Hepatocyte (in vitro differentiated cells): ENCODE measurements around the gene ACTR8. TPM values are rescaled to one million over a fixed set of nuclear protein-coding genes. Genes with fewer than 3 reads are reported as not detected.

ENCODE experiments used
- DNase-seq: peaks from one replicate; pipeline ENCODE4 v3.0.0-alpha.2; 2016; ENCODE audit warnings: low spot score
- H2AFZ ChIP-seq: fragments of 200-600 bp; sonication (generic); 2 replicates; pipeline ENCODE4 v1.6.0; 2016; ENCODE audit warnings: antibody characterized with exemption, mild to moderate bottlenecking
- H3K27ac ChIP-seq: fragments of 200-600 bp; sonication (generic); 2 replicates; pipeline ENCODE4 v1.5.1; 2016; ENCODE audit warnings: mild to moderate bottlenecking
- H3K27me3 ChIP-seq: fragments of 200-600 bp; sonication (generic); 2 replicates; pipeline ENCODE4 v1.6.1; 2016
- H3K36me3 ChIP-seq: fragments of 200-600 bp; sonication (generic); replicated peaks from 2 replicates; pipeline ENCODE4 v1.5.1; 2016; ENCODE audit warnings: low read depth; ENCODE audit not compliant: insufficient read depth
- H3K4me1 ChIP-seq: fragments of 200-600 bp; sonication (generic); 2 replicates; pipeline ENCODE4 v1.5.1; 2016; ENCODE audit warnings: mild to moderate bottlenecking, moderate library complexity; ENCODE audit not compliant: insufficient read depth
- H3K4me2 ChIP-seq: fragments of 200-600 bp; sonication (generic); 2 replicates; pipeline ENCODE4 v1.6.0; 2016
- H3K4me3 ChIP-seq: fragments of 200-600 bp; sonication (generic); 2 replicates; pipeline ENCODE4 v1.5.1; 2016; ENCODE audit warnings: mild to moderate bottlenecking
- H3K79me2 ChIP-seq: fragments of 200-600 bp; sonication (generic); 2 replicates; pipeline ENCODE4 v1.6.0; 2017; ENCODE audit warnings: mild to moderate bottlenecking
- H3K9me2 ChIP-seq: fragments of 200-600 bp; sonication (generic); replicated peaks from 2 replicates; pipeline ENCODE4 v1.6.0; 2017; ENCODE audit warnings: mild to moderate bottlenecking; ENCODE audit not compliant: insufficient read depth
- H3K9me3 ChIP-seq: fragments of 200-600 bp; sonication (generic); 2 replicates; pipeline ENCODE4 v1.5.1; 2016; ENCODE audit warnings: low read depth, mild to moderate bottlenecking
- H4K20me1 ChIP-seq: fragments of 200-600 bp; sonication (generic); 2 replicates; pipeline ENCODE4 v1.6.0; 2016; ENCODE audit warnings: mild to moderate bottlenecking; ENCODE audit not compliant: insufficient read depth, poor library complexity, severe bottlenecking
- EZH2 ChIP-seq: fragments of 200-600 bp; sonication (generic); IDR thresholded peaks from 2 replicates; pipeline ENCODE4 v1.6.1; 2016; ENCODE audit warnings: antibody characterized with exemption, mild to moderate bottlenecking, borderline replicate concordance
- EZH2phosphoT487 ChIP-seq: fragments of 200-600 bp; sonication (generic); IDR thresholded peaks from one replicate; pipeline ENCODE4 v1.6.1; 2018; ENCODE audit warnings: antibody characterized with exemption, mild to moderate bottlenecking, low read depth, moderate library complexity; ENCODE audit not compliant: unreplicated experiment, severe bottlenecking
- WGBS: methylation state at CpG from one replicate; pipeline ENCODE4 v1.1.6; 2016; ENCODE audit warnings: low lambda C conversion rate; ENCODE audit errors: missing lambda C conversion rate; 5-methylcytosine and 5-hydroxymethylcytosine counted together
- polyA plus RNA-seq: library from polyadenylated mRNA; unstranded; fragments of >200 nt; fragmentation: Nextera tagmentation; extraction: Ambion mirVana; gene quantifications from 2 replicates; pipeline ENCODE4 v1.2.1, GENCODE V29; 2016
- total RNA-seq: library from RNA; depleted of rRNA; stranded (reverse); fragments of >200 nt; gene quantifications from 2 replicates; pipeline ENCODE4 v1.2.3, GENCODE V29; 2014
- TF ChIP-seq, protein P1 (sequence below): fragments of 200-600 bp; sonication (generic); IDR thresholded peaks from 2 replicates; pipeline ENCODE4 v1.5.1; 2016; ENCODE audit warnings: antibody characterized with exemption, mild to moderate bottlenecking; ENCODE audit not compliant: poor library complexity

ACTR8 gene
- total and polyA plus RNA-seq, 2 experiments from 2014 or later = 19.6 to 29.1 TPM

DNA sequence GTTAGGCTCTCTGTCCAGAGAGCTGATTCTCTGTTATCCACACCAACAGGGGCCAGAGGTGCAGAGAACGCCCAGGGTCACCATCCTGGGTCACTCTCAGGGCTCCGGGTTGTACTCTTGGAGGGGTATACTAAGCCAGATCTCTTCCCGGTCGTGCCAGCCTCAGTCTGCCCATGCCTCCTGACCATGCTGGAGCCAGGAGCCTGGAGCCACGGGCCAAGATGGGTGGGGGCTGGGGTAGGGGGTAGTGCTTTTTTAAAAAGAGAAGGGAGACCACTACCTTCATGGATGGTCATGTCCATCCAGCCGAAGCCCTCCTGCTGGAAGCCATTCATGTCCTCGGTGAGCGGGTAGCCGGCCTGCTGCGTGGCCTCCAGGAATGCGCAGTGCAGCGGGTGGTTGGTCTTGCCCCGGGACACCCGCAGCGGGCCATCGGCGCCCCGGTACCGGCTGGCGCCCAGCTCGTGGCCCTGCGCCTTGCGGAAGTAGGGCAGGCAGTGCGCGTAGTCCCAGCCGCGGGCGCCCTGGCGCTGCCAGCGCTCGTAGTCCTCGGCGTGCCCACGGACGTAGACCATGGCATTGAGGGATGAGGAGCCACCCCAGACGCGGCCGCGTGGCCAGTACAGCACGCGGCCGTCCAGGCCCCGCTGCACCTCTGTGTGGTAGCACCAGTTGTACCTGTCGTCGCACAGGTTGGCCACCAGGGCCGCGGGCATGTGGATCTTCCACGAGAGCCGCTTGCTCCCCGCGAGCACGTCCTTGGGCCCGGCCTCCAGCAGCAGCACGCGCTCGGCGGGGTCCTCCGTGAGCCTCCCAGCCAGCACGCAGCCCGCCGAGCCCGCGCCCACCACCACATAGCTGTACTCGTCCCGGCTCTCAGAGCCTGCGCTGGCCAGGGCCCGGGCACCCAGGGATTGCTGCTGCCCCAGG is 58.7 kb downstream of the ACTR8 start:
- Histone ChIP-seq H4K20me1 (no peaks in the 10 kb centered on the region), H2AFZ (no peak overlapping the region), H3K4me2 (no peak overlapping the region), H3K9me2 (no peaks in the 10 kb centered on the region), H3K4me1 (peaks cover 7% of the 10 kb centered on the region), H3K4me3 (no peak overlapping the region), H3K27me3 (no peaks in the 10 kb centered on the region), H3K27ac (no peak overlapping the region), H3K9me3 (no peaks in the 10 kb centered on the region), H3K79me2 (peaks cover 18% of the 10 kb centered on the region), H3K36me3 (no peaks in the 10 kb centered on the region)
- TF ChIP-seq EZH2phosphoT487 (no peak), EZH2 (no peak)
- TF ChIP-seq, protein P1, sequence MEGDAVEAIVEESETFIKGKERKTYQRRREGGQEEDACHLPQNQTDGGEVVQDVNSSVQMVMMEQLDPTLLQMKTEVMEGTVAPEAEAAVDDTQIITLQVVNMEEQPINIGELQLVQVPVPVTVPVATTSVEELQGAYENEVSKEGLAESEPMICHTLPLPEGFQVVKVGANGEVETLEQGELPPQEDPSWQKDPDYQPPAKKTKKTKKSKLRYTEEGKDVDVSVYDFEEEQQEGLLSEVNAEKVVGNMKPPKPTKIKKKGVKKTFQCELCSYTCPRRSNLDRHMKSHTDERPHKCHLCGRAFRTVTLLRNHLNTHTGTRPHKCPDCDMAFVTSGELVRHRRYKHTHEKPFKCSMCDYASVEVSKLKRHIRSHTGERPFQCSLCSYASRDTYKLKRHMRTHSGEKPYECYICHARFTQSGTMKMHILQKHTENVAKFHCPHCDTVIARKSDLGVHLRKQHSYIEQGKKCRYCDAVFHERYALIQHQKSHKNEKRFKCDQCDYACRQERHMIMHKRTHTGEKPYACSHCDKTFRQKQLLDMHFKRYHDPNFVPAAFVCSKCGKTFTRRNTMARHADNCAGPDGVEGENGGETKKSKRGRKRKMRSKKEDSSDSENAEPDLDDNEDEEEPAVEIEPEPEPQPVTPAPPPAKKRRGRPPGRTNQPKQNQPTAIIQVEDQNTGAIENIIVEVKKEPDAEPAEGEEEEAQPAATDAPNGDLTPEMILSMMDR = no peak
- WGBS = 98% methylated on average over 66 of the region's 67 CpGs
- DNase-seq = no peak

DNA sequence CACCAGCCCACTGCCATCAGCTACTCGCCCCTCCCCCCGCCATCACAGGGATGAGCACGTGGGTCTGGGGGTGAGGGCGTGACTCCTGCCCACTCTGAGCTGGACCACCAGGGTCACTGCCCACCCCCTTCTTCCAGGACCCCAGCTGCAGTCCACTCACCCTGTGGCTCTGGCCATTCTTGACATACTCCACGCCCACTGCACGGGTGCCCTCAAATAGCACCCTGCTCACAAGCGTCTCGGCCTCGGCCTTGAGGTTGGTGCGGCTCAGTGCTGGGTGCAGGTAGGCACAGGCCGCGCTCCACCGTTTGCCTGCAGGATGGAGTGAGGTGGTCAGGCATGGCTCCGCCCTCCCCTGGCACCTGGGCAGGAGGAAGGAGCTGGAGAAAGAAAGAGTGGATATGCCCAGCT is 59.6 kb downstream of the ACTR8 start:
- H3K9me3 ChIP-seq = no peaks in the 10 kb centered on the region
- TF ChIP-seq EZH2 = no peak
- TF ChIP-seq, protein P1 = no peak
- no peak for TF ChIP-seq EZH2phosphoT487
- no peak overlapping the region for H3K4me2 ChIP-seq
- H2AFZ ChIP-seq = no peak overlapping the region
- H3K9me2 ChIP-seq = no peaks in the 10 kb centered on the region
- peaks cover 7% of the 10 kb centered on the region for H3K4me1 ChIP-seq
- no peak for DNase-seq
- no peak overlapping the region for H3K4me3 ChIP-seq
- 91% methylated on average over 14 of the region's 14 CpGs for WGBS
- H3K27me3 ChIP-seq = no peaks in the 10 kb centered on the region
- no peaks in the 10 kb centered on the region for H3K36me3 ChIP-seq
- H4K20me1 ChIP-seq = no peaks in the 10 kb centered on the region
- peaks cover 11% of the 10 kb centered on the region for H3K79me2 ChIP-seq
- H3K27ac ChIP-seq = no peak overlapping the region

DNA sequence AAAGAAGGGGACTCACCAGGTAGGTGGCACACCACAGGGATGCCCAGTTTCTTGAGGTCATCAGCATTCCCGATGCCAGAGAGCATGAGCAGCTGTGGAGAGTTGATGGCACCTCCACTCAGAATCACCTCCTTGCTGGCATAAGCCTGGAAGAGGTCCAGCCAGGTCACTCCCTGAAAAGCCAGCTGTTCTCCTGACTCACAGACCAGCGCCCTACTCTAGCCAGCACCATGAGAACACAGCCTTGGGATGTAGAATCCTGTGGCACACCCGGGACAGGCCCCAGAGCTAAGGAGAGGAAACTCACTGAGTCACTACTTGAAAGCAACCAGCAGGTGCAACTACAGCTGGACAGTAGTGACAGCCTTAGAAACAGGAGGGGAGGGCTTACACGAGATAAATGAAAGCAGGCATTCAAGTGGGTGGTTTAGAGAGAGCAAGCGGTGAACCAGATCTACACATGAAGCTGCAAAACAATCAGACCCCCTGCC is 60.3 kb downstream of the ACTR8 start:
- Histone ChIP-seq H3K9me3 (no peaks in the 10 kb centered on the region), H4K20me1 (no peaks in the 10 kb centered on the region), H3K4me3 (no peak overlapping the region), H3K79me2 (peaks cover 7% of the 10 kb centered on the region), H3K36me3 (no peaks in the 10 kb centered on the region), H3K27ac (no peak overlapping the region), H3K4me1 (peaks cover 7% of the 10 kb centered on the region), H2AFZ (no peak overlapping the region), H3K27me3 (no peaks in the 10 kb centered on the region), H3K4me2 (no peak overlapping the region), H3K9me2 (no peaks in the 10 kb centered on the region)
- whole genome bisulfite sequencing = 74% methylated on average over 5 of the region's 5 CpGs
- TF ChIP-seq EZH2 = no peak
- TF ChIP-seq, protein P1 = no peak
- no peak for TF ChIP-seq EZH2phosphoT487
- no peak for DNase-seq
